ENCODE data around the gene WDR86. TPM values are rescaled to one million over a fixed set of nuclear protein-coding genes. Genes with fewer than 3 reads are reported as not detected.

The WDR86 gene
- total RNA-seq, 1 donor from 2014 or later: 82.9 TPM

GRCh38 chr7:151423936-151424335 is 14.1 kb upstream of the WDR86 start:
- no peak overlapping the region for H3K27ac Mint-ChIP-seq
- TF ChIP-seq CTCF (IDR thresholded peaks at IDR 0.05; ENCODE audit: unreplicated experiment): no peak
- no peak overlapping the region for H3K4me3 Mint-ChIP-seq (ENCODE audit: low read depth)
- DNase-seq (ENCODE audit: low spot score, unreplicated experiment): no peak
- H3K9me3 Mint-ChIP-seq (ENCODE audit: low read depth): peaks cover 9% of the 10 kb centered on the region
- H3K27me3 Mint-ChIP-seq: no peaks in the 10 kb centered on the region
- peaks cover 22% of the 10 kb centered on the region for H3K4me1 Mint-ChIP-seq (ENCODE audit: low read depth)
- H3K36me3 Mint-ChIP-seq (ENCODE audit: insufficient read depth): peaks cover 6% of the 10 kb centered on the region

GRCh38 chr7:151423226-151423625 is 13.4 kb upstream of the WDR86 start:
- peak overlapping the region; percentile 37 for H3K27ac Mint-ChIP-seq

GRCh38 chr7:151422212-151422611 is 12.4 kb upstream of the WDR86 start:
- Mint-ChIP-seq H3K36me3 (ENCODE audit: insufficient read depth) (peaks cover 5% of the 10 kb centered on the region), H3K4me3 (ENCODE audit: low read depth) (no peak overlapping the region), H3K4me1 (ENCODE audit: low read depth) (peaks cover 8% of the 10 kb centered on the region), H3K9me3 (ENCODE audit: low read depth) (peaks cover 13% of the 10 kb centered on the region), H3K27ac (no peak overlapping the region), H3K27me3 (no peaks in the 10 kb centered on the region)
- no peak for DNase-seq (ENCODE audit: low spot score, unreplicated experiment)
- no peak for TF ChIP-seq CTCF (IDR thresholded peaks at IDR 0.05; ENCODE audit: unreplicated experiment)

More at GRCh38 chr7:151423226-151423625, 13.4 kb upstream of the WDR86 start:
- TF ChIP-seq CTCF (IDR thresholded peaks at IDR 0.05; ENCODE audit: unreplicated experiment): no peak
- Mint-ChIP-seq H3K4me3 (ENCODE audit: low read depth) (no peak overlapping the region), H3K36me3 (ENCODE audit: insufficient read depth) (peaks cover 6% of the 10 kb centered on the region), H3K27me3 (no peaks in the 10 kb centered on the region), H3K4me1 (ENCODE audit: low read depth) (peaks cover 15% of the 10 kb centered on the region), H3K9me3 (ENCODE audit: low read depth) (peaks cover 11% of the 10 kb centered on the region)
- DNase-seq (ENCODE audit: low spot score, unreplicated experiment): no peak

GRCh38 chr7:151420144-151420543 is 10.3 kb upstream of the WDR86 start:
- Mint-ChIP-seq H3K27ac (no peak overlapping the region), H3K36me3 (ENCODE audit: insufficient read depth) (peaks cover 5% of the 10 kb centered on the region), H3K9me3 (ENCODE audit: low read depth) (peaks cover 13% of the 10 kb centered on the region), H3K4me3 (ENCODE audit: low read depth) (no peak overlapping the region), H3K27me3 (peaks cover 7% of the 10 kb centered on the region), H3K4me1 (ENCODE audit: low read depth) (peaks cover 8% of the 10 kb centered on the region)
- no peak for DNase-seq (ENCODE audit: low spot score, unreplicated experiment)
- no peak for TF ChIP-seq CTCF (IDR thresholded peaks at IDR 0.05; ENCODE audit: unreplicated experiment)

- H3K4me3 Mint-ChIP-seq (ENCODE audit: low read depth): no peak overlapping the region
- H3K9me3 Mint-ChIP-seq (ENCODE audit: low read depth): peaks cover 9% of the 10 kb centered on the region
- peaks cover 22% of the 10 kb centered on the region for H3K27me3 Mint-ChIP-seq
- TF ChIP-seq CTCF (IDR thresholded peaks at IDR 0.05; ENCODE audit: unreplicated experiment): no peak
- DNase-seq (ENCODE audit: low spot score, unreplicated experiment): no peak
- H3K4me1 Mint-ChIP-seq (ENCODE audit: low read depth): no peaks in the 10 kb centered on the region
- H3K36me3 Mint-ChIP-seq (ENCODE audit: insufficient read depth): peaks cover 4% of the 10 kb centered on the region
- H3K27ac Mint-ChIP-seq: no peak overlapping the region
Observed at GRCh38 chr7:151416941-151417315, 7.1 kb upstream of the WDR86 start.
